ENCODE data around the gene WWOX.

DNA sequence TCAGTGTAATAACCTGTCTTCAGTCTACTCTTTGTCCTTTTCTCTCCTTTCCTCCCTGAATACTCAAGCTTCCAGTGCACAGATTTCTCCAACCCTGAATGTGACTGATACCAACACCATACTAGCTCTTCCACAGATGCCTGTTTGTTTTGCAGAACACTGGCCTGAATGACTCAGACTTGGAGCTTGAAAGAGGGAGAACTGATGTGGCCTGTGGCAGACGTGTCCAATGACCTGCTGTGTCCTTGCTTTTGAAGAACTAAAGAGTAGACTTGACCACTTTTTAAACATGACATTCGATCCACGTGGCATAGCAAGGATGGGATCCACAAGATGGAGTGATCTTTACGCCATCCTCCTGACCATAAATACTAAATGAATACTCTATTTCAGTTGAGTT, 361.0 kb downstream of the WWOX start:
- no peak for TF ChIP-seq EP300 (conservative IDR thresholded peaks at IDR 0.05; ENCODE audit: poor library complexity, severe bottlenecking)
- TF ChIP-seq, protein P1, sequence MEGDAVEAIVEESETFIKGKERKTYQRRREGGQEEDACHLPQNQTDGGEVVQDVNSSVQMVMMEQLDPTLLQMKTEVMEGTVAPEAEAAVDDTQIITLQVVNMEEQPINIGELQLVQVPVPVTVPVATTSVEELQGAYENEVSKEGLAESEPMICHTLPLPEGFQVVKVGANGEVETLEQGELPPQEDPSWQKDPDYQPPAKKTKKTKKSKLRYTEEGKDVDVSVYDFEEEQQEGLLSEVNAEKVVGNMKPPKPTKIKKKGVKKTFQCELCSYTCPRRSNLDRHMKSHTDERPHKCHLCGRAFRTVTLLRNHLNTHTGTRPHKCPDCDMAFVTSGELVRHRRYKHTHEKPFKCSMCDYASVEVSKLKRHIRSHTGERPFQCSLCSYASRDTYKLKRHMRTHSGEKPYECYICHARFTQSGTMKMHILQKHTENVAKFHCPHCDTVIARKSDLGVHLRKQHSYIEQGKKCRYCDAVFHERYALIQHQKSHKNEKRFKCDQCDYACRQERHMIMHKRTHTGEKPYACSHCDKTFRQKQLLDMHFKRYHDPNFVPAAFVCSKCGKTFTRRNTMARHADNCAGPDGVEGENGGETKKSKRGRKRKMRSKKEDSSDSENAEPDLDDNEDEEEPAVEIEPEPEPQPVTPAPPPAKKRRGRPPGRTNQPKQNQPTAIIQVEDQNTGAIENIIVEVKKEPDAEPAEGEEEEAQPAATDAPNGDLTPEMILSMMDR (IDR thresholded peaks at IDR 0.05; ENCODE audit: poor library complexity, severe bottlenecking), result no peak

Measured in neural cell (in vitro differentiated cells).